Pancreas (tissue), 10 donors: ENCODE results near the gene PARD3B. TPM values are rescaled to one million over a fixed set of nuclear protein-coding genes. Genes with fewer than 3 reads are reported as not detected.
"Not testable (repeated sequence)": the region's sequence is repeated elsewhere in the genome, so short reads cannot be mapped to it uniquely, and the experiment has no call there.

Experiments used
- ATAC-seq, 4 donors: fragments of 200-7000 bp; cut with Tn5 transposase; one replicate each; pipeline versions ENCODE4 v1.8.0 to v1.9.1; 2020; ENCODE audit warnings: mild to moderate bottlenecking in 4 of 4, moderate library complexity in 4 of 4
- DNase-seq, 6 donors: peaks; one replicate each; pipeline ENCODE4 v3.0.0-alpha.2; 2020
- FAIRE-seq: peaks from 2 replicates; lab custom pipeline; 2012; peaks lifted over from hg19 to GRCh38; lab: Jason Lieb, UNC
- H3K27ac ChIP-seq, 4 donors: fragments of 200-600 bp; sonication (generic); 1 replicate in 3 of 4; 2 replicates in 1 of 4; pipeline versions ENCODE4 v1.5.0 to v1.8.0; 2020
- H3K27me3 ChIP-seq, 4 donors: fragments of 200-600 bp; one replicate each; pipeline ENCODE4 v1.8.0; 2021
- H3K36me3 ChIP-seq, 3 donors: fragments of 200-600 bp; sonication (generic) in 1 of 3; one replicate each; pipeline versions ENCODE4 v1.5.0 to v1.8.0; 2020 to 2021
- H3K4me1 ChIP-seq, 3 donors: fragments of 200-600 bp; one replicate each; pipeline ENCODE4 v1.8.0; 2021
- H3K4me3 ChIP-seq, 4 donors: fragments of 200-600 bp; sonication (generic) in 2 of 4; one replicate each; pipeline versions ENCODE4 v1.5.0 to v1.8.0; 2020 to 2021
- H3K9me3 ChIP-seq, 4 donors: fragments of 200-600 bp; one replicate each; pipeline ENCODE4 v1.8.0; 2021
- CTCF ChIP-seq, 4 donors: fragments of 200-600 bp; sonication (generic) in 3 of 4; IDR thresholded peaks; one replicate each; pipeline versions ENCODE4 v1.5.0 to v1.8.0; 2021; ENCODE audit warnings: antibody characterized with exemption in 4 of 4
- WGBS, 2 donors: extraction: QIAGEN DNeasy Blood & Tissue Kit; methylation state at CpG; one replicate each; pipeline ENCODE4 v1.1.7; 2013; 5-methylcytosine and 5-hydroxymethylcytosine counted together
- intact Hi-C, 3 donors: fragments of 100-400 bp; cut with DNase I; formaldehyde crosslinking; loops; one replicate each; pipeline versions ENCODE4 v1.11.1 to v1.14.2; 2022
- polyA plus RNA-seq, 2 donors: library from polyadenylated mRNA; stranded (reverse); fragments of 200-250 nt; gene quantifications; one replicate each; pipeline ENCODE4 v1.2.3, GENCODE V29; 2013
- total RNA-seq, 6 donors: library from RNA; stranded (reverse); fragmentation: NEBNext Ultra II Directional in 4 of 6; extraction: Animal tissue kit (Norgen Biotek cat#: 25700) in 4 of 6; gene quantifications; one replicate each; pipeline versions ENCODE4 v1.2.1 to v1.2.4, GENCODE V29; 2021 to 2023
- donor health status: healthy with polysubstance abuse.
- donor health status: DM: no; HTN: no; CAD: no; lungs with moderate emphysema.
- donor health status: DM: no; HTN: no; CAD: no.
- donor health status: control.
- donor health status: control.
- donor health status: Bipolar disorder and iron deficiency.
- donor health status: DM: yes; HTN: yes; CAD: no.
- donor health status: DM: no; HTN: no; CAD: no.
- donor health status: DM: no; HTN: no; CAD: no.
- donor health status: DM: yes; HTN: yes; CAD: no.

PARD3B gene
- total and polyA plus RNA-seq, 8 donors = 2.8 to 21.5 (median 12.7) TPM

- Histone ChIP-seq H3K9me3 (no peaks in the 10 kb centered on the region), H3K4me3 (no peak overlapping the region), H3K27ac (no peak overlapping the region), H3K36me3 (no peaks in the 10 kb centered on the region), H3K4me1 (peaks cover 0 to 14% (median 0%) of the 10 kb centered on the region in 3 donors), H3K27me3 (no peaks in the 10 kb centered on the region)
- ATAC-seq (peak in 1 of 4 donors; percentile 25), FAIRE-seq (no peak), DNase-seq (no peak)
- 71 to 72% methylated on average over 3 of the region's 3 CpGs for WGBS, 2 donors
- no peak for TF ChIP-seq CTCF (IDR thresholded peaks at IDR 0.05)
- intact Hi-C loops = no loop called here
Measured at GRCh38 chr2:204551512-204551863, 6.2 kb downstream of the PARD3B start.

GRCh38 chr2:204557604-204558003 is 12.3 kb downstream of the PARD3B start:
- H3K4me3 ChIP-seq = no peak overlapping the region
- 93 to 98% methylated on average over 1 of the region's 1 CpG for WGBS, 2 donors

GRCh38 chr2:204559358-204559757 is 14.1 kb downstream of the PARD3B start:
- H3K9me3 ChIP-seq, intact Hi-C loops, ATAC-seq, DNase-seq, H3K4me3 ChIP-seq, H3K36me3 ChIP-seq, H3K4me1 ChIP-seq, FAIRE-seq, H3K27ac ChIP-seq, H3K27me3 ChIP-seq: not testable (repeated sequence)

More at GRCh38 chr2:204557604-204558003, 12.3 kb downstream of the PARD3B start:
- H3K27ac ChIP-seq = no peak overlapping the region
- H3K36me3 ChIP-seq = no peaks in the 10 kb centered on the region
- intact Hi-C loops = no loop called here
- TF ChIP-seq CTCF (IDR thresholded peaks at IDR 0.05) = no peak
- ATAC-seq (no peak), DNase-seq (no peak), FAIRE-seq (no peak)
- H3K27me3 ChIP-seq = no peaks in the 10 kb centered on the region
- no peaks in the 10 kb centered on the region for H3K4me1 ChIP-seq
- no peaks in the 10 kb centered on the region for H3K9me3 ChIP-seq

- intact Hi-C loops = no loop called here
- no peak overlapping the region for H3K4me3 ChIP-seq
- ATAC-seq (no peak), DNase-seq (no peak), FAIRE-seq (no peak)
- H3K27me3 ChIP-seq = no peaks in the 10 kb centered on the region
- H3K9me3 ChIP-seq = no peaks in the 10 kb centered on the region
- no peaks in the 10 kb centered on the region for H3K36me3 ChIP-seq
- no peak overlapping the region for H3K27ac ChIP-seq
- TF ChIP-seq CTCF (IDR thresholded peaks at IDR 0.05) = no peak
- WGBS, 2 donors = 95 to 97% methylated on average over 3 of the region's 3 CpGs
- H3K4me1 ChIP-seq = no peaks in the 10 kb centered on the region
Measured at GRCh38 chr2:204560902-204561301, 15.6 kb downstream of the PARD3B start.

- 93 to 95% methylated on average over 8 of the region's 8 CpGs for WGBS, 2 donors
- H3K9me3 ChIP-seq = no peaks in the 10 kb centered on the region
- intact Hi-C loops = no loop called here
- H3K27me3 ChIP-seq = no peaks in the 10 kb centered on the region
- no peak for ATAC-seq
- no peak for DNase-seq
- no peak for FAIRE-seq
- no peak for TF ChIP-seq CTCF (IDR thresholded peaks at IDR 0.05)
- H3K36me3 ChIP-seq = no peaks in the 10 kb centered on the region
- no peaks in the 10 kb centered on the region for H3K4me1 ChIP-seq
- no peak overlapping the region for H3K27ac ChIP-seq
- no peak overlapping the region for H3K4me3 ChIP-seq
Measured at GRCh38 chr2:204561771-204562170, 16.5 kb downstream of the PARD3B start.
